Sigmoid colon (tissue), 4 donors: ENCODE data around the gene PREX1.

ENCODE experiments used
- EP300 ChIP-seq, 4 donors: sonication (generic); formaldehyde crosslinking; IDR thresholded peaks; one replicate each; pipeline ENCODE4 v1.6.1; 2017; ENCODE audit warnings: antibody characterized with exemption in 4 of 4
- POLR2A ChIP-seq, 2 donors: fragments of 450-650 bp; IDR thresholded peaks; one replicate each; pipeline ENCODE4 v1.6.1; 2016; ENCODE audit warnings: antibody characterized with exemption in 2 of 2, mild to moderate bottlenecking in 2 of 2, moderate library complexity in 2 of 2
- TF ChIP-seq, protein P1 (sequence below), 4 experiments: fragments of 450-650 bp in 3 of 4; fragments of 200-600 bp in 1 of 4; IDR thresholded peaks; one replicate each; pipeline ENCODE4 v1.5.1; 2016 to 2019; ENCODE audit warnings: antibody characterized with exemption in 4 of 4, mild to moderate bottlenecking in 3 of 4, moderate library complexity in 2 of 4

DNA sequence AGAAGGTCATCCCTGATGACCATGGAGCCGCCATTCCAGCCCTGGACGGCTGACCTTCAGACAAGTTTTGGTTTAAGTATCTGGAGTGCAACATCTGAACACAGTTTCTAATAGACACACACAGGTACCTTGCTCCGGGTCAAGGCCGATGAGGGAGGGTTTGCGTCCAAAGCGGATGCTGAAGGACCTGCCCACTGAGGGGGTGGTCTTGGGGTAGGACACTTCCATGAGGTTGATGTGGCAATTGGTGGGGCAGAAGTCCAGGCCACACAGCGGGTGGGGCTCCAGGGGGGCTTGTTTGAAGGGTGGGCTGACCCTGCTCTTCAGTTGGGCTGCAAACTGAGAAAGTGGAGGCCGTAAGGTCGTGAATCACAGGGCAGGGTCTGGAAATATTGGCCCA, 177.9 kb downstream of the PREX1 start:
- TF ChIP-seq, protein P1, sequence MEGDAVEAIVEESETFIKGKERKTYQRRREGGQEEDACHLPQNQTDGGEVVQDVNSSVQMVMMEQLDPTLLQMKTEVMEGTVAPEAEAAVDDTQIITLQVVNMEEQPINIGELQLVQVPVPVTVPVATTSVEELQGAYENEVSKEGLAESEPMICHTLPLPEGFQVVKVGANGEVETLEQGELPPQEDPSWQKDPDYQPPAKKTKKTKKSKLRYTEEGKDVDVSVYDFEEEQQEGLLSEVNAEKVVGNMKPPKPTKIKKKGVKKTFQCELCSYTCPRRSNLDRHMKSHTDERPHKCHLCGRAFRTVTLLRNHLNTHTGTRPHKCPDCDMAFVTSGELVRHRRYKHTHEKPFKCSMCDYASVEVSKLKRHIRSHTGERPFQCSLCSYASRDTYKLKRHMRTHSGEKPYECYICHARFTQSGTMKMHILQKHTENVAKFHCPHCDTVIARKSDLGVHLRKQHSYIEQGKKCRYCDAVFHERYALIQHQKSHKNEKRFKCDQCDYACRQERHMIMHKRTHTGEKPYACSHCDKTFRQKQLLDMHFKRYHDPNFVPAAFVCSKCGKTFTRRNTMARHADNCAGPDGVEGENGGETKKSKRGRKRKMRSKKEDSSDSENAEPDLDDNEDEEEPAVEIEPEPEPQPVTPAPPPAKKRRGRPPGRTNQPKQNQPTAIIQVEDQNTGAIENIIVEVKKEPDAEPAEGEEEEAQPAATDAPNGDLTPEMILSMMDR (IDR thresholded peaks at IDR 0.05): no peak
- no peak for TF ChIP-seq POLR2A (IDR thresholded peaks at IDR 0.05)
- no peak for TF ChIP-seq EP300 (IDR thresholded peaks at IDR 0.05)
